H7 (cell line): ENCODE data around the gene KLHL42. TPM values are rescaled to one million over a fixed set of nuclear protein-coding genes. Genes with fewer than 3 reads are reported as not detected.
"Not testable (repeated sequence)": the region's sequence is repeated elsewhere in the genome, so short reads cannot be mapped to it uniquely, and the experiment has no call there.

ENCODE experiments used
- DNase-seq: peaks from one replicate; pipeline ENCODE4 v3.0.0; 2012
- H3K27me3 ChIP-seq: 2 replicates; pipeline ENCODE4 v1.6.0; 2011; ENCODE audit warnings: mild to moderate bottlenecking, low read length; ENCODE audit not compliant: control insufficient read depth, insufficient read depth
- H3K36me3 ChIP-seq: replicated peaks from 2 replicates; pipeline ENCODE4 v1.5.1; 2011; ENCODE audit warnings: low read length; ENCODE audit not compliant: control insufficient read depth, insufficient read depth
- H3K4me3 ChIP-seq: 2 replicates; pipeline ENCODE4 v1.5.1; 2011; ENCODE audit warnings: low read depth, mild to moderate bottlenecking, control low read depth, low read length, moderate library complexity; ENCODE audit not compliant: insufficient read depth
- total RNA-seq: library from RNA; depleted of rRNA; stranded (reverse); fragments of >200 nt; shearing (Covaris generic); gene quantifications from 2 replicates; pipeline ENCODE4 v1.2.3, GENCODE V29; 2014; rRNA removed

The KLHL42 gene, protein sequence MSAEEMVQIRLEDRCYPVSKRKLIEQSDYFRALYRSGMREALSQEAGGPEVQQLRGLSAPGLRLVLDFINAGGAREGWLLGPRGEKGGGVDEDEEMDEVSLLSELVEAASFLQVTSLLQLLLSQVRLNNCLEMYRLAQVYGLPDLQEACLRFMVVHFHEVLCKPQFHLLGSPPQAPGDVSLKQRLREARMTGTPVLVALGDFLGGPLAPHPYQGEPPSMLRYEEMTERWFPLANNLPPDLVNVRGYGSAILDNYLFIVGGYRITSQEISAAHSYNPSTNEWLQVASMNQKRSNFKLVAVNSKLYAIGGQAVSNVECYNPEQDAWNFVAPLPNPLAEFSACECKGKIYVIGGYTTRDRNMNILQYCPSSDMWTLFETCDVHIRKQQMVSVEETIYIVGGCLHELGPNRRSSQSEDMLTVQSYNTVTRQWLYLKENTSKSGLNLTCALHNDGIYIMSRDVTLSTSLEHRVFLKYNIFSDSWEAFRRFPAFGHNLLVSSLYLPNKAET
- 12.5 and 15.6 TPM in 2 replicates for total RNA-seq

GRCh38 chr12:27779920-27780611, at the start of gene KLHL42, which contains the start of gene MANSC4:
Gene KLHL42, plus strand, starts transcription at chr12:27780233. Its CDS starts 98 bp downstream, at chr12:27780331.
Gene MANSC4, minus strand, starts transcription at chr12:27780236. Its CDS starts 8,960 bp downstream, at chr12:27771276.
- H3K27me3 ChIP-seq, result no peaks in the 10 kb centered on the region

DNA sequence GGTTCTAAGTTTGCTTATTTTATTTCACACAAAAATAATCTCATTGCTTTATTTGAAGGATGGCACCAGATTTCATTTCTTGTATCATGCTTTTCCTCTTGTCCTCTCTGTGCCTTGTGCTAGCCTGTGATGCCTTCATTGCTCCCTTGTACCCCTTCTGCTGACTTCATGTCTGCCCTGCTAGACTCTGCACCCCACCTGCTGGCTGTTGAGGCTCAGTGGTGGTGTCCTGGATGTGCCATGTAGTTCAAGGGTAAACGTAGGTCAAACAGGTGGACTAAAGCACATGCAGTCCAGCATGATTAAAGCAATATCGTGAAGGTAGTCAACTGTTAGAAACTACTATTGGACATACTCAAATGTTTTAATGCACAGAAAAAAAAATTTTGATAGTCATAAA, 47.8 kb upstream of the KLHL42 start:
- H3K4me3 ChIP-seq, result no peak overlapping the region
- no peaks in the 10 kb centered on the region for H3K27me3 ChIP-seq
- H3K36me3 ChIP-seq, result peaks cover 2% of the 10 kb centered on the region; the same call in 1 of the 2 replicates
- DNase-seq, result peak; percentile 30

More at GRCh38 chr12:27779920-27780611, at the start of gene KLHL42, which contains the start of gene MANSC4:
- DNase-seq, result peak; percentile 92
- Histone ChIP-seq H3K36me3 (no peaks in the 10 kb centered on the region; the same call in 1 of the 2 replicates), H3K4me3 (peak within 1 kb of the TSS; percentile 79)

DNA sequence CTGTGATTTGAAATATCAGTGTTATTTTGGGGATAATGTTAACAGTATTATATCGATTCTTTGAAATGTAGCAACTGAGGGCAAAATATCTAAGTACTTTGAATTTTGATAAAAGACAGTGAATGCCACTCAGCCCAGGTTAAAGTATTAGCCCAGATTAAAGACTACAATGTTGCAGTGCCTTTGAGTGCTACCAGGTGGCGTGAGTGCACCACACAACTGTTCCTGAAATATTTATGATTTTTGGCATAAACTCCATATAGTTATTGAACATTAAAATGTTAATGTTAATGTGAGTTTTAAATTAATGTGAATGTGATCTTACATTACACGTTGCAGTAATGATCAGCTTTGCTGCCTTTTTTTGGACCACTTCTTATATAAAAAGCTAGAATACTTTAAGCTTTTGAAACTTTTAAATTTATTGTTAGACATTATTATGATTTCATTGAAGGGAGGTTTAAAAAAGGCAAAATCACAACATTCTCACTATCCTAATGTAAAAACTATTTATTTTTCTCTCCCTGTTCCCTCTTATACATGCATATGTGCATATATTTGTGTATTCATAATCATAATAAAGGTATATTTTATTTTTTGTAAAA, 46.9 kb upstream of the KLHL42 start:
- DNase-seq, result peak; percentile 42

DNA sequence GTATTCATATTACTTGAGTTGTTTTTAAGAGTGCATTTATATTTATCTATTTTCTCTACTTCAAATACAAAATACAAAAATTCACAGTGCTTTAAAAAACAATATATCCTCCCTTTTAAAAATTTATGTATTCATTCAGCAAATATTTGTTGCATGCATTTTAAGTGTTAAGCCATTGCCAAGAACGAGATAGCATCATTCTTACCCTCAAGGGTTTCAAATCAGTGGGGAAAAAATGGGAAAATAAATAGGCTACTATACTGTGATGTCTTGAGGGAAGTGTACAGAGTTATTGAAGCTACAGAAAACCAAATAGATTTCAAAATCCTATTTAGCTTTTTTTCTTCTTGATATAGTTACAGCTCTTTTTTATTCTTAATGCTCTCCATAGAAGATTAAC, 46.2 kb upstream of the KLHL42 start:
- Histone ChIP-seq H3K4me3 (no peak overlapping the region), H3K27me3 (no peaks in the 10 kb centered on the region), H3K36me3 (peaks cover 2% of the 10 kb centered on the region; the same call in 1 of the 2 replicates)
- no peak for DNase-seq

More for the DNA sequence above, 46.9 kb upstream of the KLHL42 start:
- H3K36me3 ChIP-seq, result peaks cover 2% of the 10 kb centered on the region; the same call in 1 of the 2 replicates
- no peaks in the 10 kb centered on the region for H3K27me3 ChIP-seq
- no peak overlapping the region for H3K4me3 ChIP-seq

- not testable (repeated sequence) for H3K4me3 ChIP-seq, H3K27me3 ChIP-seq, DNase-seq, H3K36me3 ChIP-seq
These were observed 45.7 kb upstream of the KLHL42 start for GRCh38 chr12:27734321-27734720.

- DNase-seq, result no peak
- H3K4me3 ChIP-seq, result no peak overlapping the region
- H3K27me3 ChIP-seq, result no peaks in the 10 kb centered on the region
- H3K36me3 ChIP-seq, result peaks cover 3% of the 10 kb centered on the region
These were observed 36.4 kb upstream of the KLHL42 start for GRCh38 chr12:27743601-27744000.

- DNase-seq, H3K4me3 ChIP-seq, H3K36me3 ChIP-seq, H3K27me3 ChIP-seq: not testable (repeated sequence)
These were observed 34.3 kb upstream of the KLHL42 start for GRCh38 chr12:27745734-27746133.

DNA sequence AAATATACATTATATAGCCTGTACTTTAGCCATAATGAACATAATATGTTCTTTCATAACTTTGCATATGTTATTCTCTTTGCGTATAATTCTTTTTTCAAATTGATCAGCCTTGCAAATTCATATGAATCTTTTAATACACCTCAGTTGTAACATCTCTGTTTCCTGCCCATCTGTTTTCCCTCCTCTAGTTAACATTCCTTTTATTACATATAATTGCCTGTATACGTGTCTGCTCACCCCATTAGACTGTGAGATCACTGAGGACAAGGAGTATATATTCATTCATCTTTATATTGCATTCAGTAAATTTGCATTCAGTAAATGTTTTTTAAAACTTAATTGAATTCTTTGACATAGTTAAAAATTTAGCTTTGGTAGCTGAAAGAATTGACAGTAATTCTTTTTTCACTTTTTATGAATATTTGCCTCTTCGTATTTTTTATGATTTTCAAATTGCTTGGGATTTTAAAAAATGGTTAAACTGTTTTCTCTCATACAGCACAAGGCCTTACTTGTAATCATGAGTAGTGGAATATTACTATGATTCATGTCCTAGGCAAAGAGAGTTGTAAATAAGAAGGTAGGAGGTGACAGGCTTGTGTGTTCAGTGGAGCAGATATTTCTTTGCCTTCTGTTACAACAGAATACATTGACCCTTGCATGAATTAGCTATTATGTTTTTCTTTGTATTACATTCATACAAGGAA, 32.8 kb upstream of the KLHL42 start:
- Histone ChIP-seq H3K4me3 (no peak overlapping the region), H3K36me3 (peaks cover 3% of the 10 kb centered on the region), H3K27me3 (no peaks in the 10 kb centered on the region)
- DNase-seq, result no peak

- no peaks in the 10 kb centered on the region for H3K27me3 ChIP-seq
- DNase-seq, result no peak
- no peaks in the 10 kb centered on the region; the same call in none of the 2 replicates for H3K36me3 ChIP-seq
- no peak overlapping the region for H3K4me3 ChIP-seq
These were observed 28.5 kb upstream of the KLHL42 start for GRCh38 chr12:27751386-27752047.

GRCh38 chr12:27754795-27755194, 25.2 kb upstream of the KLHL42 start:
- Histone ChIP-seq H3K4me3 (no peak overlapping the region), H3K36me3 (no peaks in the 10 kb centered on the region; the same call in none of the 2 replicates), H3K27me3 (no peaks in the 10 kb centered on the region)
- no peak for DNase-seq

DNA sequence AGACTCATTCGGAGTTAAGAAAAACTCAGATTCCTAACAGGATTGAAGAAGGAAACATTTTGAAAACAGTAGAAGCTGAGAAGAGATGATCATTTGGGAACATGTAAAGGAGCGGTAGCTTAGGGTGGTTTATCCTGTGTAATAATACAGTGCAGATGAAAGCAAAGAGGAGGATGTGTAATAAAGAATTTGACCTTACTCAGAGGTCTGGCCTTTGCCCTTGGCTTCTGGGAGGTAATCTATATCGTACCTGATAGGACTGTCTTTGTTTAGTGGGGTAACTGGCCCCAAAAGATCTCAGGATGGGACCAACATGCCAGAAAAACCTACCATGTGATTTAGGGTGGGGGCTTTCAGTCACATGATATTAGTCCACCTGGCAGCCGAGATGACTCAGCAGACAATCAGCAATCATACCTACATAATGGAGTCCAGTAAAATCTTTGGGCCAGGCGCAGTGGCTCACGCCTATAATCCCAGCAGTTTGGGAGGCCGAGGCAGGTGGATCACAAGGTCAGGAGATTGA, 23.3 kb upstream of the KLHL42 start:
- Histone ChIP-seq H3K27me3 (no peaks in the 10 kb centered on the region), H3K4me3 (no peak overlapping the region), H3K36me3 (no peaks in the 10 kb centered on the region; the same call in none of the 2 replicates)
- no peak for DNase-seq

DNA sequence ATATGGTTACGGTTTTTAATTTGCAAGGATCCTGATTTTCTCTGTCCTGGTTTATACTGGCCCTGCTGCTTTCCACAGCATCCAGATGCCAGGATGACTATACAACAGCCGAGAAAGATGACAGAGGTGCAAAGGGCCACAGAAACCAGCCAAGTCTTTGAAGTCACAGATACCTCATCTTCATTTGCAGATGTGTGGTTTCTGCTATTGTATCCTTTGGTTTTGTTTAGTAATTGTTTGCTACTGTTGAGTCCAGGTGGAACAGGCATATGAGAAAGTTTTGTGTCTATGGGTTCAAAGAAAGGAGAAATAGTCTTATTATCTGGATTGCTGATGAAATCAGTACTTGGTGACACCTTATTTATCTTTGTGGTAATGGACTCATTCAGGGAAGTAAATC, 17.3 kb upstream of the KLHL42 start:
- Histone ChIP-seq H3K36me3 (no peaks in the 10 kb centered on the region), H3K4me3 (no peak overlapping the region), H3K27me3 (no peaks in the 10 kb centered on the region)
- DNase-seq, result no peak

GRCh38 chr12:27766587-27766986, 13.4 kb upstream of the KLHL42 start:
- no peaks in the 10 kb centered on the region for H3K27me3 ChIP-seq
- H3K36me3 ChIP-seq, result no peaks in the 10 kb centered on the region
- H3K4me3 ChIP-seq, result no peak overlapping the region
- DNase-seq, result no peak
